Endothelial cell of umbilical vein (primary cell): ENCODE results near the gene EDRF1. TPM values are rescaled to one million over a fixed set of nuclear protein-coding genes. Genes with fewer than 3 reads are reported as not detected.

Experiments used
- BruUV-seq: library from RNA; stranded (reverse); fragments of 400-500 nt; replicated peaks from 2 replicates; lab custom pipeline; 2021; lab: Mats Ljungman, UMichigan
- CTCF ChIA-PET: fragments of 300-600, 350-600 bp; sonication (Branson Sonifier 250); formaldehyde crosslinking; loops from one replicate; lab custom pipeline; 2021; ENCODE audit warnings: antibody characterized with exemption, inconsistent platforms; lab: Charles Lee
- POLR2A ChIA-PET: fragments of 300-600, 350-600 bp; sonication (Branson Sonifier 250); formaldehyde crosslinking; loops from one replicate; lab custom pipeline; 2021; ENCODE audit warnings: antibody characterized with exemption, inconsistent platforms; lab: Charles Lee
- DNase-seq: peaks from one replicate; pipeline ENCODE4 v3.0.0-alpha.2; 2011; ENCODE audit warnings: low read depth, low spot score
- FAIRE-seq: peaks from 2 replicates; lab custom pipeline; 2011; peaks lifted over from hg19 to GRCh38; lab: Jason Lieb, UNC
- H2AFZ ChIP-seq: 2 replicates; pipeline ENCODE4 v1.6.0; 2012; ENCODE audit warnings: low read depth, low read length, control low read depth, inconsistent platforms
- H3K27ac ChIP-seq: 2 replicates; pipeline ENCODE4 v1.5.1; 2011; ENCODE audit warnings: low read depth, mild to moderate bottlenecking, control low read depth, low read length, moderate library complexity; ENCODE audit not compliant: insufficient read depth
- H3K27me3 ChIP-seq, 2 experiments: 2 replicates each; pipeline versions ENCODE4 v1.6.0 to v1.6.1; 2011; ENCODE audit warnings: low read length in 2 of 2, mixed read lengths in 1 of 2; ENCODE audit not compliant: control insufficient read depth in 2 of 2, insufficient read depth in 2 of 2
- H3K36me3 ChIP-seq, 2 experiments: 2 replicates in 1 of 2; 3 replicates in 1 of 2; pipeline ENCODE4 v1.5.1; 2011; ENCODE audit warnings: low read length in 2 of 2, mild to moderate bottlenecking in 1 of 2, moderate library complexity in 1 of 2; ENCODE audit not compliant: control insufficient read depth in 2 of 2, insufficient read depth in 2 of 2; ENCODE audit errors: extremely low read depth in 1 of 2
- H3K4me1 ChIP-seq: 3 replicates; pipeline ENCODE4 v1.5.1; 2011; ENCODE audit warnings: mild to moderate bottlenecking, low read length; ENCODE audit not compliant: control insufficient read depth, insufficient read depth; ENCODE audit errors: extremely low read depth
- H3K4me2 ChIP-seq: 2 replicates; pipeline ENCODE4 v1.6.1; 2011; ENCODE audit warnings: low read length, control low read depth, mixed read lengths; ENCODE audit not compliant: insufficient read depth
- H3K4me3 ChIP-seq, 3 experiments: fragments of 200-600 bp in 1 of 3; sonication (generic), shearing (Covaris generic) in 1 of 3; replicated peaks in 1 of 3; 2 replicates each; pipeline ENCODE4 v1.5.1; 2011 to 2016; ENCODE audit warnings: control low read depth in 3 of 3, low read length in 3 of 3, mild to moderate bottlenecking in 2 of 3, inconsistent platforms in 1 of 3, low read depth in 1 of 3, moderate library complexity in 1 of 3; ENCODE audit not compliant: insufficient read depth in 1 of 3
- H3K79me2 ChIP-seq: 2 replicates; pipeline ENCODE4 v1.6.0; 2012; ENCODE audit warnings: low read length, inconsistent platforms; ENCODE audit not compliant: control insufficient read depth, insufficient read depth
- H3K9ac ChIP-seq: replicated peaks from 2 replicates; pipeline ENCODE3; 2011; ENCODE audit warnings: low read length, control low read depth; ENCODE audit not compliant: insufficient read depth; ENCODE audit errors: extremely low read depth
- H3K9me1 ChIP-seq: replicated peaks from 3 replicates; pipeline ENCODE4 v1.6.0; 2011; ENCODE audit warnings: mild to moderate bottlenecking, low read length; ENCODE audit not compliant: control insufficient read depth, insufficient read depth; ENCODE audit errors: extremely low read depth
- H3K9me3 ChIP-seq: replicated peaks from 2 replicates; pipeline ENCODE4 v1.5.1; 2012; ENCODE audit warnings: low read length, inconsistent platforms; ENCODE audit not compliant: control insufficient read depth, insufficient read depth
- H4K20me1 ChIP-seq: replicated peaks from 2 replicates; pipeline ENCODE3; 2011; ENCODE audit warnings: mild to moderate bottlenecking, low read length; ENCODE audit not compliant: control insufficient read depth, insufficient read depth; ENCODE audit errors: extremely low read depth
- CTCF ChIP-seq, 2 donors: IDR thresholded peaks; 1 replicate in 1 of 2; 2 replicates in 1 of 2; pipeline ENCODE4 v1.5.1; 2011; ENCODE audit warnings: low read length in 2 of 2, mild to moderate bottlenecking in 2 of 2, moderate library complexity in 2 of 2, control low read depth in 1 of 2, inconsistent platforms in 1 of 2, low read depth in 1 of 2; ENCODE audit not compliant: insufficient read depth in 1 of 2; ENCODE audit errors: extremely low read depth in 1 of 2
- EZH2 ChIP-seq: IDR thresholded peaks from 2 replicates; pipeline ENCODE4 v1.6.1; 2012; ENCODE audit warnings: borderline replicate concordance, low read depth, mild to moderate bottlenecking, moderate library complexity, low read length, inconsistent platforms; ENCODE audit not compliant: severe bottlenecking
- FOS ChIP-seq: IDR thresholded peaks from 2 replicates; pipeline ENCODE4 v1.6.1; 2011; ENCODE audit warnings: mild to moderate bottlenecking, low read length, moderate library complexity, borderline replicate concordance; ENCODE audit not compliant: insufficient read depth
- GATA2 ChIP-seq: IDR thresholded peaks from 2 replicates; pipeline ENCODE4 v1.7.0; 2011; ENCODE audit warnings: low read depth, mild to moderate bottlenecking, moderate library complexity, mixed read lengths, low read length; ENCODE audit not compliant: insufficient read length, insufficient read depth
- JUN ChIP-seq: IDR thresholded peaks from 2 replicates; pipeline ENCODE4 v1.6.1; 2011; ENCODE audit warnings: borderline replicate concordance, low read depth; ENCODE audit not compliant: insufficient read length, insufficient read depth
- MAX ChIP-seq: IDR thresholded peaks from 2 replicates; pipeline ENCODE4 v1.6.1; 2011; ENCODE audit not compliant: insufficient read depth, insufficient read length
- MYC ChIP-seq: IDR thresholded peaks from one replicate; pipeline ENCODE4 v1.6.1; 2011; ENCODE audit warnings: mild to moderate bottlenecking, low read depth, low read length
- POLR2A ChIP-seq: IDR thresholded peaks from 2 replicates; pipeline ENCODE4 v1.6.1; 2012; ENCODE audit warnings: low read depth, mild to moderate bottlenecking, control low read depth, low read length
- POLR2AphosphoS5 ChIP-seq: IDR thresholded peaks from 2 replicates; pipeline ENCODE4 v1.6.1; 2012; ENCODE audit warnings: low read depth, mild to moderate bottlenecking, control low read depth, low read length, moderate library complexity; ENCODE audit not compliant: insufficient read depth
- dilution Hi-C: fragments of 300-500 bp; cut with MboI; formaldehyde crosslinking; loops from one replicate; pipeline ENCODE4 v1.15.0; 2019; ENCODE audit warnings: low sequenced_read_pairs; ENCODE audit not compliant: extremely low pct_ligation_motif_present
- intact Hi-C: fragments of 100-400 bp; cut with micrococcal nuclease; formaldehyde crosslinking; loops from one replicate; pipeline ENCODE4 v1.10.0; 2022
- polyA plus RNA-seq, 4 experiments: library from polyadenylated mRNA; depleted of rRNA in 3 of 4; stranded (reverse) in 3 of 4; unstranded in 1 of 4; fragments of >200 nt; gene quantifications; 2 replicates each; pipeline versions ENCODE4 v1.2.1 to v1.2.3, GENCODE V29; 2011 to 2012; ENCODE audit warnings: missing spikeins in 1 of 4
- total RNA-seq: library from RNA; stranded (reverse); gene quantifications from 2 replicates; pipeline ENCODE4 v1.2.3, GENCODE V29; 2021

The EDRF1 gene
- total and polyA plus RNA-seq, 2 donors (not counting 3 experiments of a cell fraction or from before 2014, with no cell fraction given), result 11.6 to 27.8 TPM

GRCh38 chr10:125801574-125801973, 82.1 kb downstream of the EDRF1 start:
- ChIA-PET POLR2A (no interaction called here), CTCF (no interaction called here)
- Histone ChIP-seq H3K9me1 (no peaks in the 10 kb centered on the region), H3K4me3 (no peak overlapping the region), H4K20me1 (no peaks in the 10 kb centered on the region), H3K36me3 (peaks cover 3 to 6% of the 10 kb centered on the region in 2 experiments), H3K79me2 (no peaks in the 10 kb centered on the region), H3K4me2 (no peak overlapping the region), H3K4me1 (no peaks in the 10 kb centered on the region), H3K27ac (no peak overlapping the region), H3K9me3 (no peaks in the 10 kb centered on the region), H3K9ac (no peak overlapping the region), H3K27me3 (no peaks in the 10 kb centered on the region), H2AFZ (no peak overlapping the region)
- intact Hi-C loops (no loop called here), dilution Hi-C loops (no loop called here)
- no TSS peak for BruUV-seq
- TF ChIP-seq CTCF (IDR thresholded peaks at IDR 0.05; ENCODE audit: extremely low read depth in 1 of 2, insufficient read depth in 1 of 2, low read depth in 1 of 2, low read length in 2 of 2), result no peak
- no peak for TF ChIP-seq POLR2A
- TF ChIP-seq POLR2AphosphoS5, result no peak
- no peak for TF ChIP-seq JUN
- no peak for TF ChIP-seq GATA2
- TF ChIP-seq EZH2, result no peak
- TF ChIP-seq FOS, result no peak
- no peak for TF ChIP-seq MAX
- TF ChIP-seq MYC, result no peak
- FAIRE-seq (no peak), DNase-seq (no peak)
